Hematopoietic multipotent progenitor cell (in vitro differentiated cells): ENCODE results near the gene LYZL2. TPM values are rescaled to one million over a fixed set of nuclear protein-coding genes. Genes with fewer than 3 reads are reported as not detected.

Source experiments
- total RNA-seq: library from RNA; depleted of rRNA; stranded (reverse); fragments of >200 nt; gene quantifications from one replicate; pipeline ENCODE4 v1.2.3, GENCODE V29; 2012

The LYZL2 gene
- total RNA-seq, 1 donor, result not detected

Other genes starting within 250 kb of the LYZL2 start
- 10.2 TPM for gene MAP3K8, start 195.6 kb downstream of the LYZL2 start, total RNA-seq